HG03025 (cell line): ENCODE data around the gene NKAIN2.

Source experiments
- ATAC-seq: cut with Tn5 transposase; IDR thresholded peaks from one replicate; pipeline ENCODE4 v1.9.1; 2021; ENCODE audit warnings: mild to moderate bottlenecking, moderate library complexity; ENCODE audit not compliant: unreplicated experiment, low FRiP score

NKAIN2 gene

GRCh38 chr6:124466949-124467348 lies 663.3 kb downstream of the NKAIN2 start:
- no peak for ATAC-seq

DNA sequence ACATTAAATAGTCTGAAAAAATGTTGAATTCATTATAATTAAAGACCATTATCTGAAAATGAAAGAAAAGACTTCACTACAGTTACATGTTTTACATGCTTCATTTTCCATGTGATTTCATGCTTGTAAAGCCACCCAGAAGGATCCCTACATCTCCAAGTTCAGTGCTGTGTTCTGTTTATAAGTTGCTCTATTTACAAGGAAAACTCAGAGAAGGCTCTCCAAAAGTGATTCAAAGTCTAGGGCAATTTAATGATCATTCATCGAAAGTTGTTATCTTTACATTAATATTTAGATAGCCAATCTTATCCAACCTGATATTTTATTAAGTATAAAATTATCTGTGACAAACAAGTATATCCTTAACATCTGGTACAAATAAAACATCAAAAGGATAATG lies 663.7 kb downstream of the NKAIN2 start:
- ATAC-seq: no peak

DNA sequence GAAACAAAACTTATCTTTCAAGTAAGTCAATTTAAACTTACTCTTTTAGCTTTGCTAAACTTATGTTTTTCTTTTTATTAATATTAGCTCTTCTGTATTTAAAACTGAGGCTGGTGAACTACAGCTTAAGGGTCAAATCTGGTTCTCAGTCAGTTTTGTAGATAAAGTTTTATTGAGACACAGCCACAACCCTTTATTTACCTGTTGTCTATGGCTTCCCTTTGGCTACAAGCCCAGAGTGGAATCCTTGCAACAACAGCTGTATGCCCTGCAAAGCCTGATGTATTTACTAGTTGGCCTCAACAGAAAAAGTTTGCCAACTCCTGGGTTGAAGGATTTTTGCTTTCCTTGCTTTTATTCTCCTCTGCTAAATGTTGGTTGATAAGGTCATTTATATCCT lies 667.1 kb downstream of the NKAIN2 start:
- no peak for ATAC-seq

DNA sequence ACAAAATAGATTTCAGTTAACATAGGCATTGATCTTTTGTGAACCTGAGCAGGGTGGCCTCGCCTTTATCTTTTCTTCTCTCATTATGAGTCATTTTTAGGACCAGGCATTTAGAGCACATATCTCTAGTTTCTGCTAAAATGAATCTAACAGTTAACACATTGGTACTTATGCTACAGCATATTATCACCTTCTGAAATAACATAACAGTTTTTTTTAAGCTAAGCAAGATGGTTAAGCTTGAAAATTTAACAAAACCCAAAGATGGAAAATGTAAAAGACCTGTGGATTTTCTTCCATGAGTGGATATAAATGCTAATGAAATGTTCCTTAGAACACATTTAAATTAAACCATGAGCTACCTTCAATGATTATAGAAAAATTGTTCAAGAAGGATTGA lies 671.5 kb downstream of the NKAIN2 start:
- no peak for ATAC-seq

- no peak for ATAC-seq
These were observed 675.2 kb downstream of the NKAIN2 start for GRCh38 chr6:124478906-124479305.

GRCh38 chr6:124479991-124480430 lies 676.3 kb downstream of the NKAIN2 start:
- no peak for ATAC-seq

- ATAC-seq: no peak
These were observed 678.4 kb downstream of the NKAIN2 start for GRCh38 chr6:124482071-124482491.

DNA sequence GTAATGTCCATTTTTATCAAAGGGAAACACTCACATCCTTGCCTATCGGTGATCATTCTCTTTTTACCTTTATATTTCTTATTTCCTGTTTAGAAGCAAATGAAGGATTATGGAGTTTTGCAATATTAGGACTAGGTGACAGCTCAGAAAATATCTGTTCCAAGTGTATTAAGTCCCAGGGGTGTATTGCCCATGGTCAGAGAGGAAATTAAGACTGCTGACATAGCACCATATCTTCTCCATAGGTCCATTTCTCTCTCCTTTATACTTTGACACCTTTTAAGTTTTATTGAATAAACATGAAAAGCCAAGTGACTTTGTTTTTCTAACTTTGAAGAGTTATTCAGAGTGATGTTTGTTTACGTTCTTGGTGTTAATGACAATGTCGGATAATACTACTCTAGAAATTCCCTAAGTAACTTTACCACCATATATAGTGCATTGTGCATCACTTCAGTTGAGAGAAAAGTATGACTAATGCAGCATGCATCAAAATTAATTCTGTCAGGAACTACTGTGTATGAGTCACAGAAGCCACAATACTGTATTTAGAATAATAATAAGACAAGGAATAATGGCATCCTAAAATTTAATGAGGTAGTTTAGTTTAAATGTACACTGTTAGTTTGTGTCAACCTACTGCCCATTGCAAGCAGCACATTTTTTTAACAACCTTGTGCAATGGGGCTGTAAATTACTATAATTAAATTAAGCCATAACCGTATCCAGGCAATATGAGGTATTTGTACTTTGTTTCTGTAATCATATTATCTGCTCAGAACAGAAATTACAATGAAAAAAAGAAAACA lies 684.2 kb downstream of the NKAIN2 start:
- ATAC-seq: no peak

- no peak for ATAC-seq
These were observed 686.5 kb downstream of the NKAIN2 start for GRCh38 chr6:124490122-124490521.

- ATAC-seq: no peak
These were observed 689.6 kb downstream of the NKAIN2 start for GRCh38 chr6:124493259-124493658.

GRCh38 chr6:124494956-124495664 lies 691.4 kb downstream of the NKAIN2 start:
- no peak for ATAC-seq

GRCh38 chr6:124495665-124496190 lies 692.1 kb downstream of the NKAIN2 start:
- no peak for ATAC-seq

GRCh38 chr6:124496334-124496733 lies 692.7 kb downstream of the NKAIN2 start:
- no peak for ATAC-seq

- no peak for ATAC-seq
These were observed 708.8 kb downstream of the NKAIN2 start for GRCh38 chr6:124512431-124512830.

- ATAC-seq: no peak
These were observed 713.7 kb downstream of the NKAIN2 start for GRCh38 chr6:124517339-124517738.

- no peak for ATAC-seq
These were observed 716.8 kb downstream of the NKAIN2 start for GRCh38 chr6:124520514-124520913.

DNA sequence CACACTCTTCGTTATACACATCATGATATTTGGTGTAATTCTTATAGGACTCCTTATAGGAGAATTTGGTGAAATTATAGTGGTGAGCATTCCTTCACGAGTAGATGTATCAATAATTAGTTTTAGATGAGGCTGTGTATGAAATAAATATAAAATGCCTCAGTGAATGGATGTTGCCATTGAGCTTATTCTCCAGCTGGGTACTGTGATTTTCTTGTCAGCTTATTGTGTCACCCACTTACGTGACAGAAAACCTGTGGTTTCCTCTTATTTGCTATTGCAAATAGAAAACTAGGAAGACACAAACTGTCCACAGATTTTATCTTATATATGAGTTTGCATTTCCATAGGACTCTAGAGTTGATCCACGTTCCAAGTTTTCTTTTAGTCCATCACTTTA lies 718.7 kb downstream of the NKAIN2 start:
- ATAC-seq: no peak

GRCh38 chr6:124524491-124525200 lies 721.0 kb downstream of the NKAIN2 start:
- ATAC-seq: no peak

- no peak for ATAC-seq
These were observed 727.3 kb downstream of the NKAIN2 start for GRCh38 chr6:124530926-124531325.

DNA sequence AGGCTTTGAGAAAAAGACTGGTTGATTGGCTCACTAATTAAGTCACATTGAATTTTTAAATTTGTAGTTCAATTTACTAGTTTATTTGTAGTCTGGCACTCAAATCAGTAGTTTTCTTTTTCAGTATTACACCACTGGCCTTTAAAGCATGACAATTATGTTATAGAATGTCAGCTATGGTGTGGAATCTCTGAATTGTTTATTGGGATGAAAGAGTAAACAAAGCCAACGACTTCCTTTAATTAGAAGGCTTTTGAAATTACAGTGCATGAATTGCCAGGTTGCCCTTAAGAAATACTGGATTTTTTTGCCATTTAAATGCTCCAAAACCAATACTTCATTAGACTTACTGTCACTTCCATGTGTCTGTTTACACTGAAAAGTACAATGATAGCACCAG lies 731.6 kb downstream of the NKAIN2 start:
- ATAC-seq: no peak

DNA sequence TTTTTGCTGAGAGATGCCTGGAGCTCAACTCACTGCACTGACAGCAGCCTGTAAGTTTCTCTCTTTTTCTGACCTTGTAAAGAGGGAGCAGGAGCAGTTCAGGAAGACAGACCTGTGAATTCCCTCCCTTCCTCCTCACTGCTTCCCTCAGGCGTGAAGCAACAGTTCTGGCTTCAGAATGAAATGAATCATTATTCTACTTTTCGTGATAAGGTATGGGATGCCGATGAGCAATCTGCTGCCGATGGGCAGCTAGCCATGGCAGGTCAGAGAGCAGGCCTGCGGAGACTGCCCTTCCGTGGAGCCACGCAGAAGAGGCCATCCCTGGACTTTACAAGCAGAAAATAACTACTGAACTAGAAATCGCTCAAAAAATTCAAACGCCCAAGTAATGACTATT lies 732.1 kb downstream of the NKAIN2 start:
- ATAC-seq: no peak
